Parathyroid adenoma (tissue), 2 donors: ENCODE measurements around the gene KIF23.

Experiments used
- H2AFZ ChIP-seq: fragments of 300-600 bp; sonication (generic); one replicate; pipeline ENCODE4 v1.7.0; 2017; ENCODE audit warnings: antibody characterized with exemption, mild to moderate bottlenecking
- H3K27ac ChIP-seq: fragments of 300-600 bp; sonication (generic); one replicate; pipeline ENCODE4 v1.7.0; 2017
- H3K27me3 ChIP-seq: fragments of 300-600 bp; sonication (generic); one replicate; pipeline ENCODE4 v1.7.0; 2017; ENCODE audit warnings: low read length; ENCODE audit not compliant: control insufficient read depth, insufficient read depth
- H3K36me3 ChIP-seq: fragments of 300-600 bp; sonication (generic); one replicate; pipeline ENCODE4 v1.7.0; 2017; ENCODE audit warnings: low read length; ENCODE audit not compliant: control insufficient read depth, insufficient read depth
- H3K4me1 ChIP-seq: fragments of 300-600 bp; sonication (generic); one replicate; pipeline ENCODE4 v1.7.0; 2017; ENCODE audit warnings: control low read depth
- H3K4me2 ChIP-seq: fragments of 300-600 bp; sonication (generic); one replicate; pipeline ENCODE4 v1.7.0; 2017; ENCODE audit warnings: low read length
- H3K4me3 ChIP-seq: fragments of 300-600 bp; sonication (generic); one replicate; pipeline ENCODE4 v1.7.0; 2017; ENCODE audit warnings: low read depth, low read length
- H3K79me2 ChIP-seq: fragments of 300-600 bp; sonication (generic); one replicate; pipeline ENCODE4 v1.7.0; 2017; ENCODE audit warnings: control low read depth
- H3K9ac ChIP-seq: fragments of 300-600 bp; sonication (generic); one replicate; pipeline ENCODE4 v1.7.0; 2017; ENCODE audit warnings: mild to moderate bottlenecking
- H3K9me3 ChIP-seq: fragments of 300-600 bp; sonication (generic); one replicate; pipeline ENCODE4 v1.7.0; 2017; ENCODE audit warnings: low read length; ENCODE audit not compliant: control insufficient read depth
- TF ChIP-seq, protein P1 (sequence below): fragments of 300-600 bp; sonication (generic); IDR thresholded peaks from one replicate; pipeline ENCODE4 v1.7.0; 2017; ENCODE audit warnings: antibody characterized with exemption, mild to moderate bottlenecking
- donor health status: primary hyperparathyroidism.

The KIF23 gene

DNA sequence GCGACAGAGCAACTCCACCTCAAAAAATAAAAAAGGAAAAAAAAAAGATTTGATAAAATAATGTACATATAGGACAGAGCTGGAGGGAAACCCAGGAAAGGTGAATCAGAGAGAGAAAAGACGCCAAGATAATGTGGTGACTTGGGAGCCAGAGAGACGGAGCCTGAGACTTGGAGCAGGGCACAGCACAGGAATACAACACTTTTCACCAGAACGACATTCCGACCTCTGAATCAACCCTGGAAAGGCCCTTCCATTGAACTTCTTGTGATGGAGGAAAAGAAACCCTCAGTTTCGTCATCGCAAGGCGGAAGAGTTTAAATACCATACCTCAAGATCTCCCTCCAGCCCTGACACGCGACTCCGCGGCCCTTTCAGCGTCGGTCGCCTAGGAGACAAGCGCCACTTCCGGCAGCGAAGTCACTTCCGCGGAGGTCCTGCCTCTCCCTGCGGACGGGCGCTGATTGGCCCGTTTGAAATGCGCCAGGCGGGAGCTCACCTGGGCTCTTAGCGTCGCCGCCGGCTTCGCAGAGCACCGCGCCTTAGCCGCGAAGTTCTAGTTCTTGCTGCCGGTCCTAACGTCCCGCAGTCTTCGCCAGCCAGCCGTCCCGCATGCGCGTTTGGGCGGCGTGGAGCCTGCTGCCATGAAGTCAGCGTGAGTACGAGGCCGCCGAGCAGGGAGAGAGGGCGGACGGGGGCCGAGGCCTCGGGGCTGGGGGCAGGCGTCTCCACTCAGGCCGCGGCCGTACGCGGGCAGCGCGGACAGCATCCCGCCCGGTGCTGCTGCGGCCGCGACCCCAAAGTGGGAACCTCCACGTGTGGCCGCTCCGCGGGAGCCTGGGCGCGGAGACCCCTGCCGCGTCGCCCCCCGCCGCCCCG lies at the start of gene KIF23:
Gene KIF23, plus strand, starts transcription at position 528 of the 879 bp plus-strand sequence. Its CDS starts 117 bp downstream, at position 645.
- H2AFZ ChIP-seq: peak within 1 kb of the TSS; percentile 80
- TF ChIP-seq, protein P1, sequence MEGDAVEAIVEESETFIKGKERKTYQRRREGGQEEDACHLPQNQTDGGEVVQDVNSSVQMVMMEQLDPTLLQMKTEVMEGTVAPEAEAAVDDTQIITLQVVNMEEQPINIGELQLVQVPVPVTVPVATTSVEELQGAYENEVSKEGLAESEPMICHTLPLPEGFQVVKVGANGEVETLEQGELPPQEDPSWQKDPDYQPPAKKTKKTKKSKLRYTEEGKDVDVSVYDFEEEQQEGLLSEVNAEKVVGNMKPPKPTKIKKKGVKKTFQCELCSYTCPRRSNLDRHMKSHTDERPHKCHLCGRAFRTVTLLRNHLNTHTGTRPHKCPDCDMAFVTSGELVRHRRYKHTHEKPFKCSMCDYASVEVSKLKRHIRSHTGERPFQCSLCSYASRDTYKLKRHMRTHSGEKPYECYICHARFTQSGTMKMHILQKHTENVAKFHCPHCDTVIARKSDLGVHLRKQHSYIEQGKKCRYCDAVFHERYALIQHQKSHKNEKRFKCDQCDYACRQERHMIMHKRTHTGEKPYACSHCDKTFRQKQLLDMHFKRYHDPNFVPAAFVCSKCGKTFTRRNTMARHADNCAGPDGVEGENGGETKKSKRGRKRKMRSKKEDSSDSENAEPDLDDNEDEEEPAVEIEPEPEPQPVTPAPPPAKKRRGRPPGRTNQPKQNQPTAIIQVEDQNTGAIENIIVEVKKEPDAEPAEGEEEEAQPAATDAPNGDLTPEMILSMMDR: no peak
- no peaks in the 10 kb centered on the region for H3K9me3 ChIP-seq
- no peaks in the 10 kb centered on the region for H3K27me3 ChIP-seq
- H3K4me1 ChIP-seq: no peaks in the 10 kb centered on the region
- peak within 1 kb of the TSS; percentile 96 for H3K4me2 ChIP-seq
- H3K27ac ChIP-seq: no peak within 1 kb of the TSS
- peak within 1 kb of the TSS; percentile 56 for H3K4me3 ChIP-seq
- no peak within 1 kb of the TSS for H3K9ac ChIP-seq
- no peaks in the 10 kb centered on the region for H3K79me2 ChIP-seq
- H3K36me3 ChIP-seq: no peaks in the 10 kb centered on the region

DNA sequence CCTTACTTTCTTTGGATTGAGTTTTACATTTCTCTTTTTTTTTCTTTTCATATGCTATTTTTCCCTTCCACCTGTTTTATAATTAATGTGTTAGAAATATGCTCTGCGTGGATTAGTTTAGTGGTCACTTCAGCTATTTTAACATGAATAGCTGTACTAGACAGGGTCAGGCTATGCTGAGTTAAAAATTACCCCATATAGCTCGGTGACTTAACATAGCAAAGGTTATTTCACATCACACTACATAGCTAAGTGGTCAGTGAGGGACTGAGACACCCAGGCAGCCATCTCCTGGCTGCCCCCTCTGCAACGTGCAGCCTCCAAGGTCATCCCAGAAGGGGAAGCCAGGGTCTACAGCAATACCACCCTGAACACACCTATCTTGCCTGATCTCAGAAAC lies 46.9 kb upstream of the KIF23 start:
- peaks cover 4% of the 10 kb centered on the region for H3K4me1 ChIP-seq
- H3K79me2 ChIP-seq: no peaks in the 10 kb centered on the region
- no peak overlapping the region for H3K27ac ChIP-seq
- TF ChIP-seq, protein P1: no peak
- no peak overlapping the region for H2AFZ ChIP-seq
- H3K9me3 ChIP-seq: no peaks in the 10 kb centered on the region
- H3K36me3 ChIP-seq: no peaks in the 10 kb centered on the region
- H3K27me3 ChIP-seq: no peaks in the 10 kb centered on the region
- H3K4me2 ChIP-seq: no peak overlapping the region
- no peak overlapping the region for H3K4me3 ChIP-seq
- no peak overlapping the region for H3K9ac ChIP-seq

DNA sequence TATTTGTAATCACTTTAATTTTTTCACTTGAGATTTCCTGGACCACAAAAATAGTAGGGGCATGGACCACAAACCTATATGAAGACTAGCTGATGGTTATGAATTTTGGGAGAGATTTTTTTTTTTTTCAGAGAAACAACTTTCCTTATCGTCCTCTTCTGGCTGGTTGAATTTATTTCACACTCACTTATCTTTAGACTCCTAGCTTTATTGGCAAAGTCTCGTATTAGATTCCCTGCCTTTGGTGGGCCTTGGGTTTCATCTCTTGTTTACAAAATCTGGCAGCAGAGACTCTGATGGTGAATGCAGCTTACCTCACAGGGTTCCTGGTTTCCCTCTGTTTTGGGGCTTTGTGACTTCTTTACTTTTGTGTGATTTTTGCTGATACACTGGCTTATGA lies 44.5 kb upstream of the KIF23 start:
- Histone ChIP-seq H3K79me2 (peaks cover 5% of the 10 kb centered on the region), H2AFZ (no peak overlapping the region), H3K4me1 (no peaks in the 10 kb centered on the region), H3K9me3 (no peaks in the 10 kb centered on the region), H3K27ac (no peak overlapping the region), H3K9ac (no peak overlapping the region), H3K27me3 (no peaks in the 10 kb centered on the region), H3K4me2 (no peak overlapping the region), H3K4me3 (no peak overlapping the region), H3K36me3 (no peaks in the 10 kb centered on the region)
- TF ChIP-seq, protein P1: no peak

DNA sequence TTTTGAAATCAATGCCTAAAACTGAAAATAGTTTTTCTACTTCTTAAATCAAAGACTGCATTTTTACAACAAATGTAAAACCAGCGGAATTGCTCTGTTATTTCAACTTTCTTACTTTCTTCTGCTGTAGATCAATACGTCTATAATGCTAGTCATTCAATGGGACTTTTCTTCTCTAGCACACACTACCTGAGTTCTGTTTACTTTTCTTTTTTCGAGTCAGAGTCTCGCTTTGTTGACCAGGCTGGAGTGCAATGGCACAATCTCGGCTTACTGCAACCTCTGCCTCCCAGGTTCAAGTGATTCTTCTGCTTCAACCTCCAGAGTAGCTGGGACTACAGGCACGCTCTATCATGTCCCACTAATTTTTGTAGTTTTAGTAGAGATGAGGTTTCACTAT lies 40.7 kb upstream of the KIF23 start:
- H3K9ac ChIP-seq: no peak overlapping the region
- no peak overlapping the region for H3K4me2 ChIP-seq
- H3K79me2 ChIP-seq: peaks cover 5% of the 10 kb centered on the region
- TF ChIP-seq, protein P1: no peak
- H3K27me3 ChIP-seq: no peaks in the 10 kb centered on the region
- no peak overlapping the region for H2AFZ ChIP-seq
- H3K27ac ChIP-seq: no peak overlapping the region
- H3K9me3 ChIP-seq: no peaks in the 10 kb centered on the region
- no peak overlapping the region for H3K4me3 ChIP-seq
- H3K36me3 ChIP-seq: no peaks in the 10 kb centered on the region
- peaks cover 12% of the 10 kb centered on the region for H3K4me1 ChIP-seq
